ENCODE data around the gene PDGFD. TPM values are rescaled to one million over a fixed set of nuclear protein-coding genes. Genes with fewer than 3 reads are reported as not detected.

The PDGFD gene
- total and polyA plus RNA-seq, 2 donors (not counting 1 experiment from before 2014, with no cell fraction given) = 1.3 TPM

- Histone ChIP-seq H3K4me1 (ENCODE audit: control insufficient read depth, extremely low read depth, insufficient read depth, low read length) (no peaks in the 10 kb centered on the region), H3K9ac (ENCODE audit: insufficient read depth, low read length) (no peak overlapping the region), H3K27me3 (ENCODE audit: control insufficient read depth, insufficient read depth, low read length) (no peaks in the 10 kb centered on the region), H2AFZ (ENCODE audit: low read length) (no peak overlapping the region), H3K79me2 (ENCODE audit: control insufficient read depth, insufficient read depth, low read length) (no peaks in the 10 kb centered on the region), H3K4me2 (ENCODE audit: extremely low read depth, insufficient read depth, low read length) (no peak overlapping the region), H3K36me3 (ENCODE audit: control insufficient read depth, insufficient read depth, low read length) (no peaks in the 10 kb centered on the region), H4K20me1 (ENCODE audit: control insufficient read depth, extremely low read depth, insufficient read depth, low read length) (no peaks in the 10 kb centered on the region), H3K27ac (ENCODE audit: insufficient read depth, low read length) (no peak overlapping the region), H3K4me3 (replicated peaks in 1 of 4; ENCODE audit: control extremely low read depth in 1 of 4, insufficient read depth in 1 of 4, low read depth in 3 of 4, low read length in 4 of 4) (no peak overlapping the region), H3K9me3 (ENCODE audit: control insufficient read depth, insufficient read depth, low read depth, low read length) (no peaks in the 10 kb centered on the region)
- no peak for DNase-seq (ENCODE audit: low read depth in 2 of 2)
- TF ChIP-seq EZH2 (IDR thresholded peaks at IDR 0.05; ENCODE audit: low read length, missing control alignments) (no peak), CTCF (conservative IDR thresholded peaks at IDR 0.05 in 1 of 2, IDR thresholded peaks at IDR 0.05 in 1 of 2; ENCODE audit: low read depth in 1 of 2, low read length in 2 of 2) (no peak)
Measured at GRCh38 chr11:104093426-104094280, 70.3 kb downstream of the PDGFD start.

- no peak overlapping the region for H3K9ac ChIP-seq (ENCODE audit: insufficient read depth, low read length)
- H3K79me2 ChIP-seq (ENCODE audit: control insufficient read depth, insufficient read depth, low read length) = no peaks in the 10 kb centered on the region
- TF ChIP-seq EZH2 (IDR thresholded peaks at IDR 0.05; ENCODE audit: low read length, missing control alignments) (no peak), CTCF (conservative IDR thresholded peaks at IDR 0.05 in 1 of 2, IDR thresholded peaks at IDR 0.05 in 1 of 2; ENCODE audit: low read depth in 1 of 2, low read length in 2 of 2) (no peak)
- H3K27ac ChIP-seq (ENCODE audit: insufficient read depth, low read length) = no peak overlapping the region
- no peaks in the 10 kb centered on the region for H3K27me3 ChIP-seq (ENCODE audit: control insufficient read depth, insufficient read depth, low read length)
- H3K9me3 ChIP-seq (ENCODE audit: control insufficient read depth, insufficient read depth, low read depth, low read length) = no peaks in the 10 kb centered on the region
- H2AFZ ChIP-seq (ENCODE audit: low read length) = no peak overlapping the region
- DNase-seq (ENCODE audit: low read depth in 2 of 2) = no peak
- no peaks in the 10 kb centered on the region for H3K4me1 ChIP-seq (ENCODE audit: control insufficient read depth, extremely low read depth, insufficient read depth, low read length)
- no peaks in the 10 kb centered on the region for H4K20me1 ChIP-seq (ENCODE audit: control insufficient read depth, extremely low read depth, insufficient read depth, low read length)
- no peak overlapping the region for H3K4me3 ChIP-seq (replicated peaks in 1 of 4; ENCODE audit: control extremely low read depth in 1 of 4, insufficient read depth in 1 of 4, low read depth in 3 of 4, low read length in 4 of 4)
- no peaks in the 10 kb centered on the region for H3K36me3 ChIP-seq (ENCODE audit: control insufficient read depth, insufficient read depth, low read length)
- H3K4me2 ChIP-seq (ENCODE audit: extremely low read depth, insufficient read depth, low read length) = no peak overlapping the region
Measured at GRCh38 chr11:104092744-104093143, 71.2 kb downstream of the PDGFD start.

GRCh38 chr11:104091281-104092096 lies 72.5 kb downstream of the PDGFD start:
- H3K36me3 ChIP-seq (ENCODE audit: control insufficient read depth, insufficient read depth, low read length) = no peaks in the 10 kb centered on the region
- DNase-seq (ENCODE audit: low read depth in 2 of 2) = peak; percentile 31 to 40
- H4K20me1 ChIP-seq (ENCODE audit: control insufficient read depth, extremely low read depth, insufficient read depth, low read length) = no peaks in the 10 kb centered on the region
- TF ChIP-seq CTCF (conservative IDR thresholded peaks at IDR 0.05 in 1 of 2, IDR thresholded peaks at IDR 0.05 in 1 of 2; ENCODE audit: low read depth in 1 of 2, low read length in 2 of 2) (no peak), EZH2 (IDR thresholded peaks at IDR 0.05; ENCODE audit: low read length, missing control alignments) (no peak)
- no peak overlapping the region for H3K9ac ChIP-seq (ENCODE audit: insufficient read depth, low read length)
- no peak overlapping the region for H3K27ac ChIP-seq (ENCODE audit: insufficient read depth, low read length)
- no peaks in the 10 kb centered on the region for H3K4me1 ChIP-seq (ENCODE audit: control insufficient read depth, extremely low read depth, insufficient read depth, low read length)
- no peaks in the 10 kb centered on the region for H3K9me3 ChIP-seq (ENCODE audit: control insufficient read depth, insufficient read depth, low read depth, low read length)
- H3K4me3 ChIP-seq (replicated peaks in 1 of 4; ENCODE audit: control extremely low read depth in 1 of 4, insufficient read depth in 1 of 4, low read depth in 3 of 4, low read length in 4 of 4) = no peak overlapping the region
- H2AFZ ChIP-seq (ENCODE audit: low read length) = no peak overlapping the region
- H3K27me3 ChIP-seq (ENCODE audit: control insufficient read depth, insufficient read depth, low read length) = no peaks in the 10 kb centered on the region
- no peak overlapping the region for H3K4me2 ChIP-seq (ENCODE audit: extremely low read depth, insufficient read depth, low read length)
- no peaks in the 10 kb centered on the region for H3K79me2 ChIP-seq (ENCODE audit: control insufficient read depth, insufficient read depth, low read length)
